ENCODE data around the gene HS3ST1. TPM values are rescaled to one million over a fixed set of nuclear protein-coding genes. Genes with fewer than 3 reads are reported as not detected.

Gene HS3ST1
- total RNA-seq, 1 experiment from 2014 or later = 0.21 TPM

DNA sequence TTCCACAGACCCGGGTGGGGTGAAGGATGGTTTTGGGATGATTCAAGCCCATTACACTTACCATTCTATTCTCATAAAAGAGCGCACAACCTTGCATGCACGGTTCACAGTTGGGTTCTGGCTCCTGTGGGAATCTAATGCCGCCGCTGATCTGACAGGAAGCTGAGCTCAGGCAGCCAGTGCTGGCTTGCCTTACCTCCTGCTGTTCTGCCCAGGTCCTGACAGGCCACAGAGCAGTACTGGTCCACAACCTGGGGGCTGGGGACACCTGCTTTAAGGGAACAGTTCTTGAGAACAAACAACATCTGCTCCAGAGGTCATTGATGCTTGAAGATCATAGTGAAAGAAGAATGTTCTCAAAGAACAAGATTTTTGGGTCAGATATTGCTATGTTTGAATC is 8.0 kb upstream of the HS3ST1 start:
- Histone ChIP-seq H3K4me3 (ENCODE audit: low read depth in 2 of 2, low read length in 2 of 2) (no peak overlapping the region), H3K9me3 (ENCODE audit: control insufficient read depth, insufficient read depth, low read depth, low read length) (no peaks in the 10 kb centered on the region), H3K4me1 (ENCODE audit: control insufficient read depth, insufficient read depth, low read length) (no peaks in the 10 kb centered on the region), H3K36me3 (ENCODE audit: control insufficient read depth, insufficient read depth, low read length) (no peaks in the 10 kb centered on the region), H3K27ac (ENCODE audit: low read length) (no peak overlapping the region), H3K27me3 (ENCODE audit: control insufficient read depth, insufficient read depth, low read length) (no peaks in the 10 kb centered on the region)
- ChIA-PET POLR2A (no interaction called here), CTCF (no interaction called here)
- intact Hi-C loops (cut with micrococcal nuclease; ENCODE audit: unreplicated experiment) (no loop called here), in situ Hi-C loops (cut with HindIII; ENCODE audit: low pct_unique_long_range_greater_than_20kb, low sequenced_read_pairs) (no loop called here)
- ATAC-seq (no peak), DNase-seq (ENCODE audit: low read depth, low spot score) (no peak)
- no TSS peak for BruUV-seq (replicated peaks)
- no peak for TF ChIP-seq TCF7L2 (IDR thresholded peaks at IDR 0.05; ENCODE audit: low read depth, low read length)
- TF ChIP-seq, protein P1, sequence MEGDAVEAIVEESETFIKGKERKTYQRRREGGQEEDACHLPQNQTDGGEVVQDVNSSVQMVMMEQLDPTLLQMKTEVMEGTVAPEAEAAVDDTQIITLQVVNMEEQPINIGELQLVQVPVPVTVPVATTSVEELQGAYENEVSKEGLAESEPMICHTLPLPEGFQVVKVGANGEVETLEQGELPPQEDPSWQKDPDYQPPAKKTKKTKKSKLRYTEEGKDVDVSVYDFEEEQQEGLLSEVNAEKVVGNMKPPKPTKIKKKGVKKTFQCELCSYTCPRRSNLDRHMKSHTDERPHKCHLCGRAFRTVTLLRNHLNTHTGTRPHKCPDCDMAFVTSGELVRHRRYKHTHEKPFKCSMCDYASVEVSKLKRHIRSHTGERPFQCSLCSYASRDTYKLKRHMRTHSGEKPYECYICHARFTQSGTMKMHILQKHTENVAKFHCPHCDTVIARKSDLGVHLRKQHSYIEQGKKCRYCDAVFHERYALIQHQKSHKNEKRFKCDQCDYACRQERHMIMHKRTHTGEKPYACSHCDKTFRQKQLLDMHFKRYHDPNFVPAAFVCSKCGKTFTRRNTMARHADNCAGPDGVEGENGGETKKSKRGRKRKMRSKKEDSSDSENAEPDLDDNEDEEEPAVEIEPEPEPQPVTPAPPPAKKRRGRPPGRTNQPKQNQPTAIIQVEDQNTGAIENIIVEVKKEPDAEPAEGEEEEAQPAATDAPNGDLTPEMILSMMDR (IDR thresholded peaks at IDR 0.05) = no peak
- TF ChIP-seq POLR2AphosphoS5 (IDR thresholded peaks at IDR 0.05; ENCODE audit: low read depth, low read length) = no peak
- no peak for TF ChIP-seq SIN3A (IDR thresholded peaks at IDR 0.05; ENCODE audit: borderline replicate concordance, insufficient read depth, low read depth, low read length)
- TF ChIP-seq, protein P2, sequence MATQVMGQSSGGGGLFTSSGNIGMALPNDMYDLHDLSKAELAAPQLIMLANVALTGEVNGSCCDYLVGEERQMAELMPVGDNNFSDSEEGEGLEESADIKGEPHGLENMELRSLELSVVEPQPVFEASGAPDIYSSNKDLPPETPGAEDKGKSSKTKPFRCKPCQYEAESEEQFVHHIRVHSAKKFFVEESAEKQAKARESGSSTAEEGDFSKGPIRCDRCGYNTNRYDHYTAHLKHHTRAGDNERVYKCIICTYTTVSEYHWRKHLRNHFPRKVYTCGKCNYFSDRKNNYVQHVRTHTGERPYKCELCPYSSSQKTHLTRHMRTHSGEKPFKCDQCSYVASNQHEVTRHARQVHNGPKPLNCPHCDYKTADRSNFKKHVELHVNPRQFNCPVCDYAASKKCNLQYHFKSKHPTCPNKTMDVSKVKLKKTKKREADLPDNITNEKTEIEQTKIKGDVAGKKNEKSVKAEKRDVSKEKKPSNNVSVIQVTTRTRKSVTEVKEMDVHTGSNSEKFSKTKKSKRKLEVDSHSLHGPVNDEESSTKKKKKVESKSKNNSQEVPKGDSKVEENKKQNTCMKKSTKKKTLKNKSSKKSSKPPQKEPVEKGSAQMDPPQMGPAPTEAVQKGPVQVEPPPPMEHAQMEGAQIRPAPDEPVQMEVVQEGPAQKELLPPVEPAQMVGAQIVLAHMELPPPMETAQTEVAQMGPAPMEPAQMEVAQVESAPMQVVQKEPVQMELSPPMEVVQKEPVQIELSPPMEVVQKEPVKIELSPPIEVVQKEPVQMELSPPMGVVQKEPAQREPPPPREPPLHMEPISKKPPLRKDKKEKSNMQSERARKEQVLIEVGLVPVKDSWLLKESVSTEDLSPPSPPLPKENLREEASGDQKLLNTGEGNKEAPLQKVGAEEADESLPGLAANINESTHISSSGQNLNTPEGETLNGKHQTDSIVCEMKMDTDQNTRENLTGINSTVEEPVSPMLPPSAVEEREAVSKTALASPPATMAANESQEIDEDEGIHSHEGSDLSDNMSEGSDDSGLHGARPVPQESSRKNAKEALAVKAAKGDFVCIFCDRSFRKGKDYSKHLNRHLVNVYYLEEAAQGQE (IDR thresholded peaks at IDR 0.05; ENCODE audit: insufficient read depth in 1 of 2, low read depth in 2 of 2, low read length in 1 of 2) = no peak

DNA sequence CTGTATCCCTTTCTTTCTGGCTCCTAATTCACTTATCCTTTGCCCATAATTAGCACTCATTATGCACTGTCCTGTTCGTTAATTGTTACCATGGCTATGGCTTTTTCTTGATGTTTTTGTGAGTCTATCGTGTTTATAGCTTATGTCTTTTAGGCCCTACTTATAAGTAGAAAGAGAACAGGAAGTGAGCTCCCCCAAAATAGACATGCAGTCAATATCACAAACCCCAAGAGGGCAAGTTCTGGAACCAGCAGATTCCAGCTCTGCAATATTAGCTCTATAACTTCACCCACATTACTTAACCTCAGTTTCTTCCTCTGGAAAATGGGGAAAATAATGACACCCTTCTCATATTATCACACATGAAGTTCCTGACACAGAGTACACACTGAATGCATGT is 7.4 kb upstream of the HS3ST1 start:
- DNase-seq (ENCODE audit: low read depth, low spot score) (no peak), ATAC-seq (no peak)
- in situ Hi-C loops (cut with HindIII; ENCODE audit: low pct_unique_long_range_greater_than_20kb, low sequenced_read_pairs) (no loop called here), intact Hi-C loops (cut with micrococcal nuclease; ENCODE audit: unreplicated experiment) (no loop called here)
- H3K27ac ChIP-seq (ENCODE audit: low read length) = no peak overlapping the region
- no TSS peak for BruUV-seq (replicated peaks)
- TF ChIP-seq, protein P1 (IDR thresholded peaks at IDR 0.05) = no peak
- no peak for TF ChIP-seq SIN3A (IDR thresholded peaks at IDR 0.05; ENCODE audit: borderline replicate concordance, insufficient read depth, low read depth, low read length)
- TF ChIP-seq, protein P2 (IDR thresholded peaks at IDR 0.05; ENCODE audit: insufficient read depth in 1 of 2, low read depth in 2 of 2, low read length in 1 of 2) = no peak
- TF ChIP-seq TCF7L2 (IDR thresholded peaks at IDR 0.05; ENCODE audit: low read depth, low read length) = no peak
- TF ChIP-seq POLR2AphosphoS5 (IDR thresholded peaks at IDR 0.05; ENCODE audit: low read depth, low read length) = no peak
- H3K27me3 ChIP-seq (ENCODE audit: control insufficient read depth, insufficient read depth, low read length) = no peaks in the 10 kb centered on the region; the same call in 1 of the 2 replicates
- no peaks in the 10 kb centered on the region for H3K36me3 ChIP-seq (ENCODE audit: control insufficient read depth, insufficient read depth, low read length)
- H3K4me3 ChIP-seq (ENCODE audit: low read depth in 2 of 2, low read length in 2 of 2) = no peak overlapping the region
- CTCF ChIA-PET = no interaction called here
- POLR2A ChIA-PET = no interaction called here
- no peaks in the 10 kb centered on the region for H3K4me1 ChIP-seq (ENCODE audit: control insufficient read depth, insufficient read depth, low read length)
- H3K9me3 ChIP-seq (ENCODE audit: control insufficient read depth, insufficient read depth, low read depth, low read length) = no peaks in the 10 kb centered on the region

Data from Panc1 (cell line).